HCT116 (cell line): ENCODE measurements around the gene CCDC3. TPM values are rescaled to one million over a fixed set of nuclear protein-coding genes. Genes with fewer than 3 reads are reported as not detected.

Source experiments
- ATAC-seq: fragments of 200-7000 bp; cut with Tn5 transposase; 2 replicates; pipeline ENCODE4 v1.9.1; 2020; ENCODE audit warnings: mild to moderate bottlenecking, moderate library complexity
- BruUV-seq: library from RNA; stranded (reverse); fragments of 400-500 nt; replicated peaks from 2 replicates; lab custom pipeline; 2021; lab: Mats Ljungman, UMichigan
- CTCF ChIA-PET: fragments of 300-600 bp; sonication (Branson Sonifier 250); formaldehyde crosslinking; loops from one replicate; lab custom pipeline; 2021; ENCODE audit warnings: antibody characterized with exemption; lab: Charles Lee
- POLR2A ChIA-PET: fragments of 300-600, 350-600 bp; sonication (Branson Sonifier 250); formaldehyde crosslinking; loops from one replicate; lab custom pipeline; 2021; ENCODE audit warnings: antibody characterized with exemption; lab: Charles Lee
- RAD21 ChIA-PET, 2 experiments: fragments of 300-600 bp; sonication (Branson Sonifier 250); formaldehyde crosslinking; loops; one replicate each; lab custom pipeline; 2023; ENCODE audit warnings: low total read pairs in 2 of 2; ENCODE audit not compliant: uncharacterized antibody in 2 of 2, unreplicated experiment in 2 of 2, low non-redundant PET in 1 of 2; lab: Charles Lee
- DNase-seq: peaks from one replicate; pipeline ENCODE4 v3.0.0-alpha.2; 2010; ENCODE audit warnings: low read depth, low spot score
- H2AFZ ChIP-seq: fragments of 200-600 bp; shearing (Covaris generic), sonication (generic); 2 replicates; pipeline ENCODE4 v1.6.1; 2017; ENCODE audit warnings: low read depth, mixed run types, mixed read lengths, antibody characterized with exemption, low read length; ENCODE audit not compliant: poor library complexity, severe bottlenecking
- H3K27ac ChIP-seq: 2 replicates; pipeline ENCODE4 v1.5.1; 2012; ENCODE audit warnings: low read depth, low read length
- H3K27me3 ChIP-seq: fragments of 200-600 bp; sonication (generic); 2 replicates; pipeline ENCODE4 v1.6.1; 2016; ENCODE audit warnings: mixed run types, low read length, mixed read lengths; ENCODE audit not compliant: insufficient read depth
- H3K36me3 ChIP-seq, 2 experiments: fragments of 200-500 bp in 1 of 2; fragments of 200-600 bp in 1 of 2; sonication (Bioruptor generic) in 1 of 2; sonication (generic) in 1 of 2; 2 replicates each; pipeline versions ENCODE4 v1.5.1 to v1.6.1; 2014 to 2016; ENCODE audit warnings: low read length in 2 of 2, inconsistent platforms in 1 of 2, mixed read lengths in 1 of 2, mixed run types in 1 of 2; ENCODE audit not compliant: insufficient read depth in 2 of 2, control insufficient read depth in 1 of 2
- H3K4me1 ChIP-seq, 2 experiments: fragments of 200-600 bp in 1 of 2; sonication (generic) in 1 of 2; 2 replicates each; pipeline versions ENCODE4 v1.5.1 to v1.6.1; 2012 to 2017; ENCODE audit warnings: low read length in 2 of 2, inconsistent platforms in 1 of 2, mild to moderate bottlenecking in 1 of 2, mixed read lengths in 1 of 2, mixed run types in 1 of 2, moderate library complexity in 1 of 2; ENCODE audit not compliant: insufficient read depth in 2 of 2, control insufficient read depth in 1 of 2
- H3K4me2 ChIP-seq: fragments of 200-600 bp; sonication (generic); 2 replicates; pipeline ENCODE4 v1.6.1; 2017; ENCODE audit warnings: mixed run types, low read length, mixed read lengths
- H3K4me3 ChIP-seq, 2 experiments: fragments of 200-600 bp in 1 of 2; sonication (generic) in 1 of 2; replicated peaks in 1 of 2; 2 replicates each; pipeline ENCODE4 v1.5.1; 2011 to 2016; ENCODE audit warnings: low read length in 2 of 2, control low read depth in 1 of 2, low read depth in 1 of 2, mild to moderate bottlenecking in 1 of 2, mixed read lengths in 1 of 2, mixed run types in 1 of 2
- H3K79me2 ChIP-seq: fragments of 200-600 bp; sonication (generic); 2 replicates; pipeline ENCODE4 v1.6.1; 2017; ENCODE audit warnings: mild to moderate bottlenecking, mixed run types, low read length, moderate library complexity, mixed read lengths; ENCODE audit not compliant: insufficient read depth
- H3K9ac ChIP-seq: fragments of 200-600 bp; sonication (generic); 2 replicates; pipeline ENCODE4 v1.6.1; 2016; ENCODE audit warnings: low read length, mixed read lengths
- H3K9me2 ChIP-seq: fragments of 200-600 bp; sonication (generic), shearing (Covaris generic); 2 replicates; pipeline ENCODE4 v1.6.1; 2017; ENCODE audit warnings: mixed run types, mild to moderate bottlenecking, moderate library complexity; ENCODE audit not compliant: insufficient read depth
- H3K9me3 ChIP-seq, 2 experiments: fragments of 200-500 bp in 1 of 2; fragments of 200-600 bp in 1 of 2; sonication (Bioruptor generic) in 1 of 2; sonication (generic) in 1 of 2; 2 replicates each; pipeline ENCODE4 v1.6.1; 2014 to 2017; ENCODE audit warnings: low read length in 2 of 2, mixed read lengths in 2 of 2, inconsistent platforms in 1 of 2, low read depth in 1 of 2, mild to moderate bottlenecking in 1 of 2, mixed run types in 1 of 2, moderate library complexity in 1 of 2; ENCODE audit not compliant: control insufficient read depth in 1 of 2, insufficient read depth in 1 of 2
- H4K20me1 ChIP-seq: fragments of 200-600 bp; sonication (generic), shearing (Covaris generic); 2 replicates; pipeline ENCODE4 v1.6.1; 2017; ENCODE audit warnings: mixed run types, mild to moderate bottlenecking, moderate library complexity; ENCODE audit not compliant: insufficient read depth
- CBX3 ChIP-seq: IDR thresholded peaks from 2 replicates; pipeline ENCODE4 v1.6.1; 2012; ENCODE audit warnings: low read depth
- CEBPB ChIP-seq: IDR thresholded peaks from 2 replicates; pipeline ENCODE4 v1.6.1; 2012; ENCODE audit warnings: low read depth
- EGR1 ChIP-seq: IDR thresholded peaks from 2 replicates; pipeline ENCODE4 v1.6.1; 2012; ENCODE audit warnings: low read depth
- ELF1 ChIP-seq: IDR thresholded peaks from 2 replicates; pipeline ENCODE4 v1.6.1; 2012; ENCODE audit warnings: low read depth, borderline replicate concordance
- EZH2 ChIP-seq: fragments of 200-600 bp; sonication (generic); IDR thresholded peaks from 2 replicates; pipeline ENCODE4 v1.6.1; 2017; ENCODE audit warnings: antibody characterized with exemption, mixed run types
- EZH2phosphoT487 ChIP-seq: fragments of 200-600 bp; IDR thresholded peaks from 2 replicates; pipeline ENCODE4 v1.6.1; 2018; ENCODE audit warnings: antibody characterized with exemption, borderline replicate concordance
- POLR2A ChIP-seq: IDR thresholded peaks from 2 replicates; pipeline ENCODE4 v1.7.0; 2011; ENCODE audit warnings: borderline replicate concordance; ENCODE audit not compliant: insufficient read depth, insufficient read length; ENCODE audit errors: extremely low read depth
- POLR2AphosphoS5 ChIP-seq: IDR thresholded peaks from 2 replicates; pipeline ENCODE4 v1.6.1; 2011; ENCODE audit warnings: mild to moderate bottlenecking, low read depth, low read length, moderate library complexity
- RAD21 ChIP-seq: IDR thresholded peaks from 2 replicates; pipeline ENCODE4 v1.6.1; 2012; ENCODE audit warnings: low read depth, mild to moderate bottlenecking
- SIN3A ChIP-seq: IDR thresholded peaks from 2 replicates; pipeline ENCODE4 v1.6.1; 2012; ENCODE audit warnings: low read depth
- SP1 ChIP-seq: IDR thresholded peaks from 2 replicates; pipeline ENCODE4 v1.6.1; 2012; ENCODE audit warnings: low read depth
- SRF ChIP-seq: IDR thresholded peaks from 2 replicates; pipeline ENCODE4 v1.6.1; 2012; ENCODE audit warnings: low read depth
- TCF7L2 ChIP-seq: IDR thresholded peaks from 2 replicates; pipeline ENCODE4 v1.7.0; 2011; ENCODE audit warnings: borderline replicate concordance, inconsistent platforms; ENCODE audit not compliant: insufficient read depth, insufficient read length; ENCODE audit errors: extremely low read depth
- YY1 ChIP-seq: IDR thresholded peaks from 2 replicates; pipeline ENCODE4 v1.6.1; 2011; ENCODE audit warnings: low read length, low read depth, moderate library complexity, mild to moderate bottlenecking; ENCODE audit not compliant: insufficient replicate concordance; ENCODE audit errors: extremely low read depth
- ZNF274 ChIP-seq: fragments of 200-500 bp; sonication (Bioruptor generic); IDR thresholded peaks from 2 replicates; pipeline ENCODE4 v1.6.1; 2014; ENCODE audit warnings: mild to moderate bottlenecking, low read depth, low read length, inconsistent platforms
- intact Hi-C: fragments of 100-400 bp; cut with micrococcal nuclease; formaldehyde crosslinking; loops from 2 replicates; pipeline ENCODE4 v1.10.0; 2022
- total RNA-seq: library from RNA; stranded (reverse); gene quantifications from one replicate; pipeline ENCODE4 v1.2.1, GENCODE V29; 2021; ENCODE audit not compliant: unreplicated experiment
- TF ChIP-seq, protein P1 (sequence below): IDR thresholded peaks from 2 replicates; pipeline ENCODE4 v1.6.1; 2012
- TF ChIP-seq, protein P2 (sequence below), 3 experiments: fragments of 200-600 bp in 1 of 3; sonication (generic) in 1 of 3; IDR thresholded peaks in 2 of 3; conservative IDR thresholded peaks in 1 of 3; 2 replicates each; pipeline ENCODE4 v1.5.1; 2012 to 2017; ENCODE audit warnings: low read depth in 2 of 3, low read length in 2 of 3, antibody characterized with exemption in 1 of 3, borderline replicate concordance in 1 of 3, control low read depth in 1 of 3, mild to moderate bottlenecking in 1 of 3, mixed read lengths in 1 of 3, mixed run types in 1 of 3, moderate library complexity in 1 of 3; ENCODE audit not compliant: insufficient read depth in 1 of 3
- TF ChIP-seq, protein P3 (sequence below): IDR thresholded peaks from 2 replicates; pipeline ENCODE4 v1.6.1; 2012; ENCODE audit warnings: low read depth
- TF ChIP-seq, protein P4 (sequence below): IDR thresholded peaks from 2 replicates; pipeline ENCODE4 v1.6.1; 2012

The CCDC3 gene
- total RNA-seq, 1 experiment from 2014 or later = 10.5 TPM

DNA sequence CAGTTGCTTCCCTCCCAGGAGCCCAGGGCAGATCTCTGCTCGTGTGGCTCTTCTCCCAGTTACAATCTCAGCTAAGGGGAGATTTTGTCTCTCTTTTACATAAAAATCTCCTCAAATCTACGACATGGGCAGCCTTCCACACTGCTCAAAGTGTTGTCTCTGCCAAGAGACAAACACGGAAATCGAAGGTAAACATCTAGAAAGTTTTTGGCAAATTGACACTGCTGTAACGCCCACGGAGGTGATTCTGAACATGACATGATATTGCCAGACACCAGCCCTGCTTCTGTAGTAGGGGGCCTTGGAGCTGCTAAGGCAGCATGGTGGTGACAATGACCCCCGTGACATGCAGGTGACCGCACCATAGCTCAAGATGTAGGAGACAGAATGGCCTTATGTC is 128.3 kb downstream of the CCDC3 start:
- Histone ChIP-seq H3K4me3 (no peak overlapping the region), H3K27ac (no peak overlapping the region), H4K20me1 (no peaks in the 10 kb centered on the region), H3K9ac (no peak overlapping the region), H3K4me2 (no peak overlapping the region), H3K4me1 (no peaks in the 10 kb centered on the region), H3K9me2 (no peaks in the 10 kb centered on the region), H2AFZ (no peak overlapping the region), H3K9me3 (no peaks in the 10 kb centered on the region), H3K36me3 (no peaks in the 10 kb centered on the region), H3K27me3 (no peaks in the 10 kb centered on the region; the same call in 1 of the 2 replicates), H3K79me2 (no peaks in the 10 kb centered on the region)
- CTCF ChIA-PET = no interaction called here
- RAD21 ChIA-PET = no interaction called here
- DNase-seq (no peak), ATAC-seq (no peak)
- TF ChIP-seq YY1 = no peak
- TF ChIP-seq, protein P1, sequence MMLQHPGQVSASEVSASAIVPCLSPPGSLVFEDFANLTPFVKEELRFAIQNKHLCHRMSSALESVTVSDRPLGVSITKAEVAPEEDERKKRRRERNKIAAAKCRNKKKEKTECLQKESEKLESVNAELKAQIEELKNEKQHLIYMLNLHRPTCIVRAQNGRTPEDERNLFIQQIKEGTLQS = no peak
- TF ChIP-seq, protein P2, sequence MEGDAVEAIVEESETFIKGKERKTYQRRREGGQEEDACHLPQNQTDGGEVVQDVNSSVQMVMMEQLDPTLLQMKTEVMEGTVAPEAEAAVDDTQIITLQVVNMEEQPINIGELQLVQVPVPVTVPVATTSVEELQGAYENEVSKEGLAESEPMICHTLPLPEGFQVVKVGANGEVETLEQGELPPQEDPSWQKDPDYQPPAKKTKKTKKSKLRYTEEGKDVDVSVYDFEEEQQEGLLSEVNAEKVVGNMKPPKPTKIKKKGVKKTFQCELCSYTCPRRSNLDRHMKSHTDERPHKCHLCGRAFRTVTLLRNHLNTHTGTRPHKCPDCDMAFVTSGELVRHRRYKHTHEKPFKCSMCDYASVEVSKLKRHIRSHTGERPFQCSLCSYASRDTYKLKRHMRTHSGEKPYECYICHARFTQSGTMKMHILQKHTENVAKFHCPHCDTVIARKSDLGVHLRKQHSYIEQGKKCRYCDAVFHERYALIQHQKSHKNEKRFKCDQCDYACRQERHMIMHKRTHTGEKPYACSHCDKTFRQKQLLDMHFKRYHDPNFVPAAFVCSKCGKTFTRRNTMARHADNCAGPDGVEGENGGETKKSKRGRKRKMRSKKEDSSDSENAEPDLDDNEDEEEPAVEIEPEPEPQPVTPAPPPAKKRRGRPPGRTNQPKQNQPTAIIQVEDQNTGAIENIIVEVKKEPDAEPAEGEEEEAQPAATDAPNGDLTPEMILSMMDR (IDR thresholded peaks at IDR 0.05 in 2 of 3, conservative IDR thresholded peaks at IDR 0.05 in 1 of 3; ENCODE audit: borderline replicate concordance in 1 of 3, insufficient read depth in 1 of 3, low read depth in 2 of 3, low read length in 2 of 3) = no peak
- TF ChIP-seq, protein P3, sequence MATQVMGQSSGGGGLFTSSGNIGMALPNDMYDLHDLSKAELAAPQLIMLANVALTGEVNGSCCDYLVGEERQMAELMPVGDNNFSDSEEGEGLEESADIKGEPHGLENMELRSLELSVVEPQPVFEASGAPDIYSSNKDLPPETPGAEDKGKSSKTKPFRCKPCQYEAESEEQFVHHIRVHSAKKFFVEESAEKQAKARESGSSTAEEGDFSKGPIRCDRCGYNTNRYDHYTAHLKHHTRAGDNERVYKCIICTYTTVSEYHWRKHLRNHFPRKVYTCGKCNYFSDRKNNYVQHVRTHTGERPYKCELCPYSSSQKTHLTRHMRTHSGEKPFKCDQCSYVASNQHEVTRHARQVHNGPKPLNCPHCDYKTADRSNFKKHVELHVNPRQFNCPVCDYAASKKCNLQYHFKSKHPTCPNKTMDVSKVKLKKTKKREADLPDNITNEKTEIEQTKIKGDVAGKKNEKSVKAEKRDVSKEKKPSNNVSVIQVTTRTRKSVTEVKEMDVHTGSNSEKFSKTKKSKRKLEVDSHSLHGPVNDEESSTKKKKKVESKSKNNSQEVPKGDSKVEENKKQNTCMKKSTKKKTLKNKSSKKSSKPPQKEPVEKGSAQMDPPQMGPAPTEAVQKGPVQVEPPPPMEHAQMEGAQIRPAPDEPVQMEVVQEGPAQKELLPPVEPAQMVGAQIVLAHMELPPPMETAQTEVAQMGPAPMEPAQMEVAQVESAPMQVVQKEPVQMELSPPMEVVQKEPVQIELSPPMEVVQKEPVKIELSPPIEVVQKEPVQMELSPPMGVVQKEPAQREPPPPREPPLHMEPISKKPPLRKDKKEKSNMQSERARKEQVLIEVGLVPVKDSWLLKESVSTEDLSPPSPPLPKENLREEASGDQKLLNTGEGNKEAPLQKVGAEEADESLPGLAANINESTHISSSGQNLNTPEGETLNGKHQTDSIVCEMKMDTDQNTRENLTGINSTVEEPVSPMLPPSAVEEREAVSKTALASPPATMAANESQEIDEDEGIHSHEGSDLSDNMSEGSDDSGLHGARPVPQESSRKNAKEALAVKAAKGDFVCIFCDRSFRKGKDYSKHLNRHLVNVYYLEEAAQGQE = no peak
- TF ChIP-seq SRF = no peak
- no peak for TF ChIP-seq SP1
- TF ChIP-seq RAD21 = no peak
- TF ChIP-seq POLR2AphosphoS5 = no peak
- TF ChIP-seq EZH2phosphoT487 = no peak
- TF ChIP-seq CBX3 = no peak
- no peak for TF ChIP-seq EZH2
- TF ChIP-seq ELF1 = no peak
- TF ChIP-seq SIN3A = no peak
- no peak for TF ChIP-seq POLR2A
- TF ChIP-seq EGR1 = no peak
- TF ChIP-seq ZNF274 = no peak
- TF ChIP-seq, protein P4, sequence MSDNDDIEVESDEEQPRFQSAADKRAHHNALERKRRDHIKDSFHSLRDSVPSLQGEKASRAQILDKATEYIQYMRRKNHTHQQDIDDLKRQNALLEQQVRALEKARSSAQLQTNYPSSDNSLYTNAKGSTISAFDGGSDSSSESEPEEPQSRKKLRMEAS = no peak
- TF ChIP-seq TCF7L2 = no peak
- no peak for TF ChIP-seq CEBPB
- BruUV-seq = no TSS peak
- intact Hi-C loops = no loop called here
- POLR2A ChIA-PET = no interaction called here
